GM19240 (cell line): ENCODE measurements around the gene ASF1B.

Source experiments
- DNase-seq: peaks from one replicate; pipeline ENCODE4 v3.0.0; 2011; ENCODE audit warnings: low spot score; ENCODE audit not compliant: insufficient read length

Gene ASF1B

DNA sequence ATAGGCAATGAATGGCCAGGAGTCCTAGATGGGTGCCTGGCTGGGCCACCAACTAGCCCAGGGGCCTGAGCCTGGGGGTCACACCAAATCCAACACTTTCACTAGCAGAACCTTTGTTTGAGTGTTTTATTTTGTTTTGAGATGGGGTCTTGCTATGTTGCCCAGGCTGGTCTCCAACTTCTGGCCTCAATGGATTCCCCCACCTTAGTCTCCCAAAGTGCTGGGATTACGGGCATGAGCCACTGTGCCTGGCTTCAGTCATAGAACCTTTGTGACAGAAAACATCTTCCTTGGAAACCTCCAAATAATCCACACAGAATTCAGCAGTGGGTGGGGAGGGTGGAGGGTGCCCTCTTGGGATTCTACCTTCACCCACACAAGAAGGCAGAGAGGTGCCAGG lies 24.9 kb downstream of the ASF1B start:
- no peak for DNase-seq

DNA sequence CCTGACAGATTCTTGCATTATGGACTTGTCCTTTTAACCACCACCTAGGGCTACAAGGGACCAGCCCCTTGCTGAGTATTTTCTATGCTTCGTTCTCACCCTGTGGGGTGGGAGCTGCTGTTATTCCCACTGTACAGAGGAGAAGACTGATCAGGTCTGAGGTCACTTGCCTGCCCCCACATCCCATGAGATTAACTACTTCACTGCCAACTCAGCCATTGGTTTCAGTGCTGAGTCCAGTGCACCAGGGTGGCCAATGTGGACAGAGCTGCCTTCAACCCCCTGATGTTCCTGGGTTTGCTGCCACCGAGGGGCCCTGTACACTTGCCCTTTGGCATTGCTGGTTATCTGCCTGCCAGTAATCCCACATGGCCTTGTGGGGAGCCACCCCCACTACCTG lies 25.7 kb downstream of the ASF1B start:
- no peak for DNase-seq

- DNase-seq, result no peak
These were observed 28.6 kb downstream of the ASF1B start for GRCh38 chr19:14107581-14108461.

- no peak for DNase-seq
These were observed 29.5 kb downstream of the ASF1B start for GRCh38 chr19:14106840-14107239.

DNA sequence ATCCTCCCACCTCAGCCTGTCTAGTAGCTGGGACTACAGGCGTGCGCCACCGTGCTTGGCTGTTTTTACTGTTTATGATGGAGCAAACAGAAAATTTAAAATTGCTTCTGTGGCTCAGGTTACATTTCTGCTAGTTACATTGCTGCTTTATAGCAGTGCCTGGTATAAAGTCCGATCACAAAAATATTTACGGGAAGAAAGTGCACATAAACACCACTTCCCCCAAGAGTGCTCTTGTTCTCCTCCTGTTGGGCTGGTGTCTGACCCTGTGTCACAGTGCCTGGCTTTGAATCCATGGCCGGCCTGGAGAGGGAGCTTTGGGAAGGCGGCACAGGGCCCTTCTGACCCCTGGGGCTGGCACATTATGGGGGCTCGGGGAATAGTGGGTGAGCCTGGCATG lies 30.7 kb downstream of the ASF1B start:
- no peak for DNase-seq

- DNase-seq, result no peak
These were observed 33.1 kb downstream of the ASF1B start for GRCh38 chr19:14103310-14103709.

DNA sequence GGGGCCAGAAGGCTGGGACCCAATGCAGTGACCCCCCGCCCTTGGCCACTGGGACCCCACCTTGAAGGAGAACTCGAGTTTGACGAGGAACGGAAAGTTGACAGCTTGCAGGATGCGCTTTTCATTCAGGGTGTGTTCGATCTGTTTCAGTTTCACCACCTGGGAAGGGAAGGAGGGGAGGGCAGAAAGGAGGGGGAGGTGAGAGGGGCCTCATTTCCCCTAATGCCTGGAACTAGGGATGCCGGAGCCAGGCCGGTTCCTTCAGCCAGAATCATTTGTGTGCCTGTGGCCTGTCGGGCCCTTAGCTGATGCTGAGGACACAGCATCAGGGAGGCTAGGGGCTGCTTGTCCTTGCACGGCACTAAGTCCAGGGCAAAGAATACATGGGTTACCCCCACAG lies 33.6 kb downstream of the ASF1B start:
- no peak for DNase-seq

GRCh38 chr19:14102102-14102696 lies 34.2 kb downstream of the ASF1B start:
- no peak for DNase-seq

- DNase-seq, result no peak
These were observed 35.3 kb downstream of the ASF1B start for GRCh38 chr19:14101003-14101545.

GRCh38 chr19:14097532-14098151 lies 38.7 kb downstream of the ASF1B start:
- no peak for DNase-seq

DNA sequence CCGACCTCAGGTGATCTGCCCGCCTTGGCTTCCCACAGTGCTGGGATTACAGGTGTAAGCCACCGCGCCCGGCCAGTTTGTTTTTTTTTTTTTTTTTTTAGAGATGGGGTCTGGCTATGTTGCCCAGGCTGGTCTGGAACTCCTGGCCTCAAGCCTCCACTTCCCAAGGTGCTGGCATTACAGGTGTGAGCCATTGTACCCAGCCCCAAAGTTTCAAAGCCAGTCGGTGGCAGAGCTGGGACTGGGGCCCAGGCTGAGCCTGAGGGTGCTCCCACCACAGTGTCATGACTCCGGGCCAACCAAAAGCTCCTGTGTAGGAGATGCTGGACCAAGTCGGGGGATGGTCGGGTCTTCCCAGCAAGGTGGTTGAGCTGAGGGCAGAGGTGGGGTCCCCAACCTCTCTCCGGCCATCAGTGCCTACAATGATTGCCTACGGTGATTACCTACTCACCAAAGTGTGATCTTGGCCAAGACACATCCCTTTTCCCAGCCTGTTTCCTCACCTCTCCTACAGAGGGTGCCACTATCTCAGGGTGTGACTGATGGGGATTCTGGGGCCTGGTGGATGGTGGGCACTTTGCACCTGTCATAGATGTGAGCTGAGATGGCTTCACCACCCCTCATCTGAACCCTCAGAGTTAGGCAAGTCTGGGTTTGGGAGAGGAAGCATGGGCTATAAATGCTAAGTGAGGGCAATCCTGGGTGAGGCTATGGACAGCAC lies 40.0 kb downstream of the ASF1B start:
- DNase-seq, result no peak

- no peak for DNase-seq
These were observed 41.5 kb downstream of the ASF1B start for GRCh38 chr19:14094854-14095253.

GRCh38 chr19:14093117-14093823 lies 43.1 kb downstream of the ASF1B start:
- DNase-seq, result no peak

DNA sequence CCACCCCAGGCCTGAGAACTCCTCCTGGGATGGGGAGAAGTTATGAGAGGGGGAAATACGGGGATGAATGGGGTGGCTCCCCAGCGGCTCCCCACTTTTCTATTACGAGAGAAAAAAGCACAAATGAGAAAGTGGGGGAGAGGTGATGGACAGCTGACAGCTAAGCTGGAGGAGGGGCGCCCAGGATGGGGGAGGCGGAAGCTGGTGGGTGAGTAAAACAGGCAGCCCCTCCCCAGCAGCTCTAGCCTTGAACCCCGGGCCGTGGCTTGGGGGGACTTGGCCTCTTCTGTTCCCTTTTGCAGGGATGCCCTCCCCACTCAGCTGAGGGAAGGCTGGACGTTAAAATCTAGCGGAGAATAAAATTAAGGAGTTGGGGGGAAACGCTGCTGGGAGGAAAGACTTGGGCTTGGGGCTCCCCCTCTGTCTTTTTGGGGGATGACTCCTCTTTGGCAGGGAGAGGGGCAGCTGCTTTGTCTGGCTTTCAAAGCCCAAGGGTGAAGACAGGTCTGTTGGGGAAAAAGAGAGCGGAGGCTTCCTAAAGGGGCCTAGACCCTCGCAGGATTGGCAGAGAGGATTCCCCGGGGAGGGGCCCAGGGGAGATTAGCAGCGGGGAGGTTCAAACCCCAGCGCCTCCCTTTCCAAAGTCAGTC lies 44.5 kb downstream of the ASF1B start:
- DNase-seq, result peak; percentile 66

GRCh38 chr19:14091081-14091812 lies 45.1 kb downstream of the ASF1B start:
- DNase-seq, result peak; percentile 83

DNA sequence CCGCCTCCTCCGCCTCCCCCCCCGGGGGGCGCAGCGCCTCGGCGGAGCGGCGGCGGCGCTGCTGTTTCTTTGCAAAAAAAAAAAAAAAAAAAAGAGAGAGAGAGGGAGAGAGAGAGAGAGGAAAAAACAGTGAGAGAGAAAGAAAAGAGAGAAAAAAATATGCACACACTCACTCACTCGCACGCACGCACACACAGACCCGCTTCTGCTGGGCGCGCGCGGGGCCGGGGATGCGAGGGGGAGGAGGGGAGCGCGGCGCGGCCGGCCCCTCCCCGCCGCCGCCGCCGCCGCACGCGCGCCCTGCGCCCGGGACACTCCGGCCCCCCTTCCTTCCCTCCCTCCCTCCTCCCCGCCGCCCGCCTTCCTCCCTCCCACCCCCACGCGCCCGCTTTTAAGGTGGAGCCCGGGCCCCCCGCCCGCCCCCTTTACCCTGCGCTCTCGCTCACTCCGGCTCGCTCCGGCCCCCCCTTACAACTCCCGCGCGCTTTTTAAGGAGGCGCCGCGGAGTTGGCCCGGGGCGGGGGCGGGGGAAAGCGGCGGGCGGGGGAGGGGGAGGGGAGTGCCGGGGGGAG lies 45.8 kb downstream of the ASF1B start, which contains the start of gene SAMD1:
TSS of gene SAMD1 (minus strand) at position 243 of the 572 bp plus-strand sequence.
- peak; percentile 84 for DNase-seq

DNA sequence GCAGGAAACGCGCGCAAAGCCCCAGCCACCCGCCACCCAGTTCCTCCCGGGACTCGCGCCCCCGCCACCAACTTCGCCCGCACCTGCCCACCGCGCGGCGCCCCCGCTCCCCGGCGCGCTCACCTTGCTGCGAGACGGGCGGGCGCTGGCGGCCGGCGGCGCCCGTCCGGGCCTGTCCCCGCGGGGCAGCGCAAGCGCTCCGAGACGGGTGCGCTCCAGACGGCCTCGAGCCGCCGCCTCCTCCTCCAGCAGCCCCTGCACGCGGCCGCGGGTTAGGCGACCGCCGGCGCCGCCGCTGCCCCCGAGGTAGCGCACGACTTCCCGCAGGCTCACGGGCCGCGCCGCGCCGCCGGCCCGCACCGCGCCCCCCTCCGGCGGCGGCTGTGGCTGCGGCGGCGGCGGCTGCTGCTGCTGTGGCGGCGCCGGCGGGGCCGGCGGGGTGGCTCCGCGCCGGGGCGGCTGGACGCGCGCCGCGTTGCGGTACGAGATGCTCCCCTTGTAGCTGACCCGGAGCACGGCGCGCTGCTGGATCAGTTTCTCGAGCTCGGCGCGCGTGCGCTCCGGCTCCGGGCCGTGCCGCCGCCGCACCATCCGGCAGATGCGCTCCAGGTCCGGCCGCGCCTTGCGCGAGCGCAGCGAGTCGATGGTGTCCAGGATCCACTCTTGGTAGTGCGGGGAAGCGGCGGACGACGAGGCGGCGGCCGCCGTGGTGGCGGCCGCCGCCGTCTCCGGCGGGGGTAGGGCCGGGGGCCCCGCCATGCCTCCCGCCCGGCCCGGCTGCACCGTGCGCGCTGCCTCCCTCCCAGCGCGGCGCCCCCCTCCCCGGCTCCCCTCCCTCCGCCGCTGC lies 46.5 kb downstream of the ASF1B start:
- peak; percentile 72 for DNase-seq

DNA sequence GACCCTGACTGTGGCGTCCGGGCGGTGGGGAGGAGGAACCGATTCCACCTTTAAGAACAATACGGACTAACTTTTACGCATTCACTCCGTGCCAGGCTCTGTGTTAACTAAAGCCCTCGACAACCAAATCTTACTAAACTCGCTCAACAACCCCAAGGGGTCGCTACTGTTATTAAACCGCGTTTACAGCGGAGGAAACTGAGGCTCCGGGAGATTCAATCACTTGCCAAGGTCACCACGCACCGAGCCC lies 47.1 kb downstream of the ASF1B start:
- no peak for DNase-seq
